ENCODE results near the gene L3MBTL3. TPM values are rescaled to one million over a fixed set of nuclear protein-coding genes. Genes with fewer than 3 reads are reported as not detected.
A peak's percentile ranks its signal among the peaks of the same experiment; 100 is the strongest.

Gene L3MBTL3
- polyA plus RNA-seq, 1 of the 3 experiments (the other 2 are of a cell fraction), result 12.6 TPM

DNA sequence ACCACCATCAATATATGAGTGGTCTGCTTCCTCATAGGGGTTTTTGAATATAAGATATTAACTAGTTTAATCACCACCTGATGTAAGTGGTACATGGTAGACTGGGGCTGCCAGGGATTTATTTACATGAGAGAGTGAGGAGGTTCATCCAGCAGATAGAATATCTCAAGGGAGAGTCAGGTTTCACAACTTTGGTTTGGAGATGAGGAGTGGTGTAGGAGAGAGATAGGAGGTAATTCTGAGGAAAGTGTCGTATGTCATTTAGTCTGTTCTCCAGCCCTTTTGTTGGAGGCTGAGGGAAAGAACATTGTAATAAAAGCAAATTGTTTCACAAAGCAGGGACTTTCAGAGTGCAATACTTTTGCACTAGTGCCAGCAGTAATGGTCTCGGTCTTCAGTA, 16.8 kb downstream of the L3MBTL3 start:
- TF ChIP-seq FOXJ3 (CRISPR knock-in tag; IDR thresholded peaks at IDR 0.05), result no peak
- Histone ChIP-seq H3F3A (replicated peaks; ENCODE audit: insufficient read depth) (peaks cover 15% of the 10 kb centered on the region), H3K9ac (no peak overlapping the region), H3K36me3 (replicated peaks in 1 of 2; ENCODE audit: control insufficient read depth in 1 of 2, insufficient read depth in 2 of 2, low read length in 1 of 2) (peaks cover 0 to 23% of the 10 kb centered on the region in 2 experiments), H3K4me3 (ENCODE audit: low read depth in 2 of 2, low read length in 1 of 2) (no peak overlapping the region), H3K27me3 (ENCODE audit: insufficient read depth) (no peaks in the 10 kb centered on the region), H3K9me2 (no peaks in the 10 kb centered on the region), H3K79me2 (ENCODE audit: insufficient read depth) (peaks cover 55% of the 10 kb centered on the region), H3K4me2 (no peak overlapping the region), H4K20me1 (ENCODE audit: insufficient read depth) (peaks cover 22% of the 10 kb centered on the region; the same call in 1 of the 2 replicates), H3K4me1 (ENCODE audit: control insufficient read depth in 1 of 2, insufficient read depth in 2 of 2, low read depth in 1 of 2, low read length in 1 of 2) (0 out of 4 replicates have a peak, but pooled peaks cover 0 to 4% of the 10 kb centered on the region in 2 experiments), H2AFZ (ENCODE audit: low read depth) (no peak overlapping the region), H3K9me3 (no peaks in the 10 kb centered on the region), H3K27ac (ENCODE audit: low read depth in 2 of 2, low read length in 1 of 2) (0 out of 4 replicates have a peak overlapping the region, but pooled peaks of 1 of the 2 experiments have one; percentile 32)
- no peak for DNase-seq
- ChIA-PET POLR2A (no interaction called here), CTCF (no interaction called here)
- WGBS (ENCODE audit: low lambda C conversion rate), result 48% methylated on average over 2 of the region's 2 CpGs

DNA sequence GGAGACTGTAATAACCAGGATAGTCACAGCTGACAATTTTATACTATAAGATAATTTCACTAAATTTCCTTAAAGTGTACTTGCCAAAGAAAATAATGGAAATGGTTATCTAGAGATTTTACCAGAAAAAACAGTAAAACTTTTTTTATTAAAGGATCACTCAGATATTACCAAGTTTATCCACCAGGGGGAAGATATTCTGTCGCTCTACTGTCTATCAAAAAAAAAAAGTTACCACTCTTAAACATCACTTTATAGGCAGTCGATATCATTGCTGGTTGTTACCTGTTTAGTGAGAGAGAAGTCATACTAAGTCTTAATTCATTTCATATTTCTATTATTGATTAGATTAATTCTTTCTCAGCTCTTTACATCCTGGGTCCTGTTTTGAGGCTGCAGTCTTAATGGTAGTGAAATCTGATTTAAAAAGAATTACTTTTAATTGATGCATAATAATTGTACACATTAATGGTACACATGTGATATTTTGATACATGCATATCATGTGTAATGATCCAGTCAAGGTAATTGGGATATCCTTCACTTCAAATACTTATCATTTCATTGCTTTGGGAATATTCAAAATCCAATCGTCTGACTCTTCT, 18.9 kb downstream of the L3MBTL3 start:
- POLR2A ChIA-PET, result no interaction called here
- Histone ChIP-seq H3K27ac (ENCODE audit: low read depth in 2 of 2, low read length in 1 of 2) (no peak overlapping the region), H2AFZ (ENCODE audit: low read depth) (no peak overlapping the region), H3K9ac (no peak overlapping the region), H3K27me3 (ENCODE audit: insufficient read depth) (no peaks in the 10 kb centered on the region), H3K79me2 (ENCODE audit: insufficient read depth) (peaks cover 63% of the 10 kb centered on the region), H3K9me3 (no peaks in the 10 kb centered on the region), H3K9me2 (no peaks in the 10 kb centered on the region), H3K4me1 (ENCODE audit: control insufficient read depth in 1 of 2, insufficient read depth in 2 of 2, low read depth in 1 of 2, low read length in 1 of 2) (0 out of 4 replicates have a peak, but pooled peaks cover 0 to 4% of the 10 kb centered on the region in 2 experiments), H3K36me3 (replicated peaks in 1 of 2; ENCODE audit: control insufficient read depth in 1 of 2, insufficient read depth in 2 of 2, low read length in 1 of 2) (peaks cover 0 to 18% of the 10 kb centered on the region in 2 experiments), H3K4me3 (ENCODE audit: low read depth in 2 of 2, low read length in 1 of 2) (no peak overlapping the region), H3K4me2 (no peak overlapping the region), H3F3A (replicated peaks; ENCODE audit: insufficient read depth) (peaks cover 18% of the 10 kb centered on the region), H4K20me1 (ENCODE audit: insufficient read depth) (peaks cover 19% of the 10 kb centered on the region; the same call in 1 of the 2 replicates)
- TF ChIP-seq, protein P1, sequence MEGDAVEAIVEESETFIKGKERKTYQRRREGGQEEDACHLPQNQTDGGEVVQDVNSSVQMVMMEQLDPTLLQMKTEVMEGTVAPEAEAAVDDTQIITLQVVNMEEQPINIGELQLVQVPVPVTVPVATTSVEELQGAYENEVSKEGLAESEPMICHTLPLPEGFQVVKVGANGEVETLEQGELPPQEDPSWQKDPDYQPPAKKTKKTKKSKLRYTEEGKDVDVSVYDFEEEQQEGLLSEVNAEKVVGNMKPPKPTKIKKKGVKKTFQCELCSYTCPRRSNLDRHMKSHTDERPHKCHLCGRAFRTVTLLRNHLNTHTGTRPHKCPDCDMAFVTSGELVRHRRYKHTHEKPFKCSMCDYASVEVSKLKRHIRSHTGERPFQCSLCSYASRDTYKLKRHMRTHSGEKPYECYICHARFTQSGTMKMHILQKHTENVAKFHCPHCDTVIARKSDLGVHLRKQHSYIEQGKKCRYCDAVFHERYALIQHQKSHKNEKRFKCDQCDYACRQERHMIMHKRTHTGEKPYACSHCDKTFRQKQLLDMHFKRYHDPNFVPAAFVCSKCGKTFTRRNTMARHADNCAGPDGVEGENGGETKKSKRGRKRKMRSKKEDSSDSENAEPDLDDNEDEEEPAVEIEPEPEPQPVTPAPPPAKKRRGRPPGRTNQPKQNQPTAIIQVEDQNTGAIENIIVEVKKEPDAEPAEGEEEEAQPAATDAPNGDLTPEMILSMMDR (IDR thresholded peaks at IDR 0.05), result peak; percentile 70
- TF ChIP-seq GATA2 (CRISPR knock-in tag; IDR thresholded peaks at IDR 0.05) (no peak), CHD2 (IDR thresholded peaks at IDR 0.05; ENCODE audit: low read length, partially characterized antibody) (no peak), RAD21 (IDR thresholded peaks at IDR 0.05; ENCODE audit: low read length) (peak; percentile 20; the same call in 1 of the 2 replicates)
- TF ChIP-seq, protein P2, sequence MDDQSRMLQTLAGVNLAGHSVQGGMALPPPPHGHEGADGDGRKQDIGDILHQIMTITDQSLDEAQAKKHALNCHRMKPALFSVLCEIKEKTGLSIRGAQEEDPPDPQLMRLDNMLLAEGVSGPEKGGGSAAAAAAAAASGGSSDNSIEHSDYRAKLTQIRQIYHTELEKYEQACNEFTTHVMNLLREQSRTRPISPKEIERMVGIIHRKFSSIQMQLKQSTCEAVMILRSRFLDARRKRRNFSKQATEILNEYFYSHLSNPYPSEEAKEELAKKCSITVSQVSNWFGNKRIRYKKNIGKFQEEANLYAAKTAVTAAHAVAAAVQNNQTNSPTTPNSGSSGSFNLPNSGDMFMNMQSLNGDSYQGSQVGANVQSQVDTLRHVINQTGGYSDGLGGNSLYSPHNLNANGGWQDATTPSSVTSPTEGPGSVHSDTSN (IDR thresholded peaks at IDR 0.05), result 0 out of 2 replicates have a peak, but pooled peaks have one; percentile 22
- WGBS (ENCODE audit: low lambda C conversion rate), result 33% methylated on average over 3 of the region's 3 CpGs
- CTCF ChIA-PET, result interaction anchor here (1.1 to 3.4 kb wide), 6 partner anchors 10 to 39 kb away, joined by 3 to 14 read pairs (median 6); partner anchors contain the start of gene L3MBTL3
- peak; percentile 4 for DNase-seq

DNA sequence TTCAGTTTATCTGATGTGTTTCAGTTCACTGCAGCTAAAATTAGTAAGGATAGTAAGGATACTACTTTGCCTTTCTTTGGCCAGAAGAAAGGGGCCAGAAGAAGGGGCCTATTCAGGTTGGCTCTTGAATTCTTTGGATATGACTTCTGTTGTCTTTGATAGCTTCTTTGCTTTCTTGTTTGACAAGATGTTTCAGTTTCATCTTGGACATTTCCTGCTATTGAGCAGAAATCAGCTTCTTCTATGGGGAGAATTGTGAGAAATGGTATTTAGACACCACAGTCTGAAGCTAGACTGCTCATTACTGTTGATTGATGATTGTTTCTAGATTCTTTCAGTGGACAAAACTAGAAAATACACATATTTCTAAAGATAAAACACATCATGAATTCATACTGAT, 23.2 kb downstream of the L3MBTL3 start:
- ChIA-PET CTCF (no interaction called here), POLR2A (no interaction called here)
- peaks cover 0 to 27% of the 10 kb centered on the region in 2 experiments for H3K36me3 ChIP-seq (replicated peaks in 1 of 2; ENCODE audit: control insufficient read depth in 1 of 2, insufficient read depth in 2 of 2, low read length in 1 of 2)
- H3K4me1 ChIP-seq (ENCODE audit: control insufficient read depth in 1 of 2, insufficient read depth in 2 of 2, low read depth in 1 of 2, low read length in 1 of 2), result no peaks in the 10 kb centered on the region; a peak in 1 of 4 replicates
- H3K27ac ChIP-seq (ENCODE audit: low read depth in 2 of 2, low read length in 1 of 2), result no peak overlapping the region
- no peak overlapping the region for H3K4me3 ChIP-seq (ENCODE audit: low read depth in 2 of 2, low read length in 1 of 2)
- H4K20me1 ChIP-seq (ENCODE audit: insufficient read depth), result no peaks in the 10 kb centered on the region; the same call in 1 of the 2 replicates
- no peaks in the 10 kb centered on the region for H3K9me3 ChIP-seq
- peaks cover 52% of the 10 kb centered on the region for H3K79me2 ChIP-seq (ENCODE audit: insufficient read depth)
- H3K4me2 ChIP-seq, result no peak overlapping the region
- H3K9me2 ChIP-seq, result no peaks in the 10 kb centered on the region
- no peak overlapping the region for H2AFZ ChIP-seq (ENCODE audit: low read depth)
- DNase-seq, result no peak
- H3K9ac ChIP-seq, result no peak overlapping the region
- H3K27me3 ChIP-seq (ENCODE audit: insufficient read depth), result no peaks in the 10 kb centered on the region
- H3F3A ChIP-seq (replicated peaks; ENCODE audit: insufficient read depth), result peaks cover 6% of the 10 kb centered on the region
- TF ChIP-seq RXRA (IDR thresholded peaks at IDR 0.05; ENCODE audit: borderline replicate concordance, low read depth) (no peak), MEF2A (IDR thresholded peaks at IDR 0.05; ENCODE audit: borderline replicate concordance, low read depth) (no peak), GATA2 (CRISPR knock-in tag; IDR thresholded peaks at IDR 0.05) (no peak), NFIC (IDR thresholded peaks at IDR 0.05; ENCODE audit: borderline replicate concordance) (no peak), FOSL2 (IDR thresholded peaks at IDR 0.05; ENCODE audit: borderline replicate concordance, low read depth) (no peak), ELF1 (IDR thresholded peaks at IDR 0.05) (no peak), SIN3A (IDR thresholded peaks at IDR 0.05; ENCODE audit: borderline replicate concordance, low read depth, low read length) (no peak), POLR2AphosphoS5 (IDR thresholded peaks at IDR 0.05; ENCODE audit: low read depth, low read length) (no peak), SMC3 (IDR thresholded peaks at IDR 0.05; ENCODE audit: low read depth, low read length) (no peak)
- TF ChIP-seq, protein P3, sequence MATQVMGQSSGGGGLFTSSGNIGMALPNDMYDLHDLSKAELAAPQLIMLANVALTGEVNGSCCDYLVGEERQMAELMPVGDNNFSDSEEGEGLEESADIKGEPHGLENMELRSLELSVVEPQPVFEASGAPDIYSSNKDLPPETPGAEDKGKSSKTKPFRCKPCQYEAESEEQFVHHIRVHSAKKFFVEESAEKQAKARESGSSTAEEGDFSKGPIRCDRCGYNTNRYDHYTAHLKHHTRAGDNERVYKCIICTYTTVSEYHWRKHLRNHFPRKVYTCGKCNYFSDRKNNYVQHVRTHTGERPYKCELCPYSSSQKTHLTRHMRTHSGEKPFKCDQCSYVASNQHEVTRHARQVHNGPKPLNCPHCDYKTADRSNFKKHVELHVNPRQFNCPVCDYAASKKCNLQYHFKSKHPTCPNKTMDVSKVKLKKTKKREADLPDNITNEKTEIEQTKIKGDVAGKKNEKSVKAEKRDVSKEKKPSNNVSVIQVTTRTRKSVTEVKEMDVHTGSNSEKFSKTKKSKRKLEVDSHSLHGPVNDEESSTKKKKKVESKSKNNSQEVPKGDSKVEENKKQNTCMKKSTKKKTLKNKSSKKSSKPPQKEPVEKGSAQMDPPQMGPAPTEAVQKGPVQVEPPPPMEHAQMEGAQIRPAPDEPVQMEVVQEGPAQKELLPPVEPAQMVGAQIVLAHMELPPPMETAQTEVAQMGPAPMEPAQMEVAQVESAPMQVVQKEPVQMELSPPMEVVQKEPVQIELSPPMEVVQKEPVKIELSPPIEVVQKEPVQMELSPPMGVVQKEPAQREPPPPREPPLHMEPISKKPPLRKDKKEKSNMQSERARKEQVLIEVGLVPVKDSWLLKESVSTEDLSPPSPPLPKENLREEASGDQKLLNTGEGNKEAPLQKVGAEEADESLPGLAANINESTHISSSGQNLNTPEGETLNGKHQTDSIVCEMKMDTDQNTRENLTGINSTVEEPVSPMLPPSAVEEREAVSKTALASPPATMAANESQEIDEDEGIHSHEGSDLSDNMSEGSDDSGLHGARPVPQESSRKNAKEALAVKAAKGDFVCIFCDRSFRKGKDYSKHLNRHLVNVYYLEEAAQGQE (IDR thresholded peaks at IDR 0.05; ENCODE audit: low read depth, low read length), result no peak

Data from SK-N-SH (cell line).